Effector CD8-positive, alpha-beta T cell (primary cell): Measurements from ENCODE around the gene CX3CR1.
"Not testable (repeated sequence)": the region's sequence is repeated elsewhere in the genome, so short reads cannot be mapped to it uniquely, and the experiment has no call there.

ENCODE experiments used
- DNase-seq: peaks from one replicate; lab custom pipeline; 2025; lab: John Stamatoyannopoulos, UW

The CX3CR1 gene

GRCh38 chr3:39267631-39268548 lies 11.9 kb downstream of the CX3CR1 start:
- peak; percentile 22 for DNase-seq

- no peak for DNase-seq
These were observed 15.8 kb downstream of the CX3CR1 start for GRCh38 chr3:39264053-39264452.

- DNase-seq: no peak
These were observed 16.3 kb downstream of the CX3CR1 start for GRCh38 chr3:39263576-39263975.

DNA sequence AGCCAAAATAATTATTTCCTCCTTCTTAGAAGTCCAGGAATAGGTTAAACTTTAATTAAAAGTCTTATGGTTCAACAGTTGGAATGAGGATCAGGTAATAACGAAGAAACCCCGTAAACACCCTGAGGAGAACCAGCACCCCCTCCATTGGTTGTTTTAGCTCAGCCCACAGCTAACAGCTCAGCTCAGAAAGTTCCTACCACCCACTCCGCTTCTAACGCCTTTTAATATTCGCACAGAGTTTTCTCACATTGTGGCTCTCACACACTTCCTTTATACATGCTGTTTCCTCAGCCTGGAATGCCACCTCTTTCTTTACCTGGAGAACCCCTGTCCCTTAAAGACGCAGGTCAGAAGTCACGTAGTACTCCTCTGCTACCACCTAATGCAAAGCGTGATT lies 17.0 kb downstream of the CX3CR1 start:
- DNase-seq: no peak

GRCh38 chr3:39261726-39262125 lies 18.1 kb downstream of the CX3CR1 start:
- no peak for DNase-seq

GRCh38 chr3:39260957-39261356 lies 18.9 kb downstream of the CX3CR1 start:
- peak; percentile 10 for DNase-seq

GRCh38 chr3:39260318-39260717 lies 19.5 kb downstream of the CX3CR1 start:
- no peak for DNase-seq

GRCh38 chr3:39255503-39256325 lies 24.1 kb downstream of the CX3CR1 start:
- DNase-seq: no peak

DNA sequence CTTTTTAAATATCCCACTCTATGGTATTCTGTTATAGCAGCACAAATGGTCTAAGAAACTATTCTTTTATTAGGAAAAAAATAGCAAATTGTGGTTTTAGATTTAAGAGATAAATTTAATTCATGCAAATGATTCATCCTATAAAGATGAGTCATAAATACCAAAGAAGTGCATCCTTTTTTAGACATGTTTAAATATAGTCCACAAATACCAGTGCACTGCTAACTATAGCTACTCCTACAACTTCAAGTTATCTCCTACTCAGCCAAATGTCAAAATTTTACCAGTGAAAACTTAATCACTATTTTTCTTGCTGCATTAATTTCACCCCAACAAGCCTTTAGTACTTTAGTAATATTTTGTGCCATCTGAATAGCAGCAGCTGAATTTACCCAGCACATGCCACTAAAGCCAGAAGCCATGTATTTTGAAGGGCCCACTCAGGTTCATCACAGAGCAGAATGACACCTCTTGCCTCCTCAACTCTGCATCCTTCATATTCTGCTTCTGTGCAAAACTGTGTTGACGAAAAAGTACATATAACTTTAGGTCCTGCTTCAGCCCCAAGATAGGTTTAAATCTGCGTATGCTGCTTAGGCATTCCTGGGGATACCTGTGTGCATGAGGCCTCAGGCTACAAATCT lies 24.9 kb downstream of the CX3CR1 start:
- no peak for DNase-seq

- no peak for DNase-seq
These were observed 28.3 kb downstream of the CX3CR1 start for GRCh38 chr3:39251576-39251975.

- no peak for DNase-seq
These were observed 29.6 kb downstream of the CX3CR1 start for GRCh38 chr3:39250116-39250747.

- DNase-seq: no peak
These were observed 30.3 kb downstream of the CX3CR1 start for GRCh38 chr3:39249453-39250115.

DNA sequence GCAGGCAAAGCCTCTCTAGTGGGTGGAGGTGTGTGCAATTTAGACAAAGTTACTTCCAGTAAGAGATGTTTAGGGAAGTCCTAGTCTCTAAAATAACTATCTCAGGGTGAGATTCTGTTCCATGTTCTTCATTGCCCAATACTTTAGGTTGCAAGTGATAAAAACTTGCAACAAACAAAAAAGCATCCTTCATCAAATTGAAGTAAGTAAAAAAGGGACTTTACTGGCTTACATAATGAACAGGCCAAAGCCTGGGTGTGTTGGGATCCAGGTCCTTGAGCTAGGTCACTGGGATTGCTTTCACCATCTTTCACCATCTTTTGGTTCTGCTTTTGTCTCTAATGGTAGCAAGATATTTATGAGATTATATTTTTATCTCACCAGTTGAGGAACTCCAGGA lies 38.3 kb downstream of the CX3CR1 start:
- DNase-seq: no peak

GRCh38 chr3:39237027-39237426 lies 42.8 kb downstream of the CX3CR1 start:
- DNase-seq: no peak

DNA sequence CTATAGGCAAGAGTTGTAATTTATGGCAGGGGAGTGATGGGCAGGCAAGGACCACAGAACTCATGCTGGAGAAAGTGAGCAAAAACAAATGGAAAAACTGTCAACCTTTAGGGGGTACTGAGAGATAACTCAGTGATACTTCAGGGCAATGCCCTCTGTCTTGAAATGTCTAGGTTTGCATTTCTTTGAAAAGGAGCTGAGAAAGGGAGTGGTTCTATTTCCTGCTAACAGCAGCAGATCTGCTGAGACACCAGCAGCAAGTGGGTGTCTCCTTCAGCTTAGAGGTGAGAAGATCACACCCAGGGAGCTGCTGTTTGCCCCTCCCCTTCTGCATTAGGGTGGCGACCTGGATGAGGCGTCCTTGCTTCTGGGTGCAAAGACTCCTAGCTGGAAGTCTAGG lies 45.2 kb downstream of the CX3CR1 start:
- DNase-seq: no peak

DNA sequence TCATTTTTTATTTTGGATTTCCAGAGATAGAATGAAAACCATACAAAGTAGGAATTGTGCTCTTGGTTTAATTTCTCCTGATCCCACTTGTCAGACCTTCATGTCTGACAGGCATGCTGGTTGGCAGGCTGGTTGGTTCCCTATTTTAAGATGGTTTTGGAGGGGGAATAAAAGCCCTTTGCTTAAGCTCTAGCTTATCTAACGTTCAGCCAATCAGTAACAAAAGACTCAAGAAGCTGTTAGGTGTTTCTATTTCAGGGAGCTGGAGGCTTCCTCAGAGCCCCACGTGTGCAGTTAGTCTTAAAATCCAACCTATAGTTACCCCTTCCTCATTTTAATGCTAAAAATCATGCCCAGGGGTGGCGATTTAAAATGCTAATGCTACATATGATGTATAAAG lies 47.0 kb downstream of the CX3CR1 start:
- no peak for DNase-seq

- no peak for DNase-seq
These were observed 49.4 kb downstream of the CX3CR1 start for GRCh38 chr3:39230453-39230852.

DNA sequence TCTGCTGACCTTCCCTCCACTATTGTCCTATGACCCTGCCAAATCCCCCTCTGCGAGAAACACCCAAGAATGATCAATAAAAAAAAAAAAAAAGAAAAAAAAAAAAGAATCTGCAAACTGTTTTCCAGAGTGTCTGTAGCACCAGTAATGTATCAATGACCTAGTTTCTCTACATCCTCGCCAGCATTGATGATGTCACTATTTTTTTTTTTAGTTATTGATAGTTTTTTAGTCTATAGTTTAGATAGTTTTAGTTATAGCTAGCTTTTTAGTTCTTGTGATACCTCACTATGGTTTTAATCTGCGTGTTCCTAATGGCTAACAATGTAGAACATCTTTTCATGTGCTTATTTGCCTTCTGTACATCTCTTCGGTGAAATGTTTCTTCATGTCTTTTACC lies 51.3 kb downstream of the CX3CR1 start:
- no peak for DNase-seq

DNA sequence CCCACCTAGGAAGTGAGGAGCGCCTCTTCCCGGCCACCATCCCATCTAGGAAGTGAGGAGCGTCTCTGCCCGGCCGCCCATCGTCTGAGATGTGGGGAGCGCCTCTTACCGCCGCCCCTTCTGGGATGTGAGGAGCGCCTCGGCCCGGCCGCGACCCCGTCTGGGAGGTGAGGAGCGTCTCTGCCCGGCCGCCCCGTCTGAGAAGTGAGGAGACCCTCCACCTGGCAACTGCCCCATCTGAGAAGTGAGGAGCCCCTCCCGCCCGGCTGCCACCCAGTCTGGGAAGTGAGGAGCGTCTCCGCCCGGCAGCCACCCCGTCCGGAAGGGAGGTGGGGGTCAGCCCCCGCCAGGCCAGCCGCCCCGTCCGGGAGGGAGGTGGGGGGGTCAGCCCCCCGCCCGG lies 52.2 kb downstream of the CX3CR1 start:
- DNase-seq: not testable (repeated sequence)

GRCh38 chr3:39226106-39226741 lies 53.6 kb downstream of the CX3CR1 start:
- no peak for DNase-seq

GRCh38 chr3:39224288-39224687 lies 55.5 kb downstream of the CX3CR1 start:
- no peak for DNase-seq
